GDM1 (cell line): Measurements from ENCODE around the gene ZNF608.

Experiments used
- DNase-seq: peaks from one replicate; lab custom pipeline; 2025; lab: John Stamatoyannopoulos, UW

The ZNF608 gene

GRCh38 chr5:124754206-124754927, 7.9 kb upstream of the ZNF608 start:
- no peak for DNase-seq

DNA sequence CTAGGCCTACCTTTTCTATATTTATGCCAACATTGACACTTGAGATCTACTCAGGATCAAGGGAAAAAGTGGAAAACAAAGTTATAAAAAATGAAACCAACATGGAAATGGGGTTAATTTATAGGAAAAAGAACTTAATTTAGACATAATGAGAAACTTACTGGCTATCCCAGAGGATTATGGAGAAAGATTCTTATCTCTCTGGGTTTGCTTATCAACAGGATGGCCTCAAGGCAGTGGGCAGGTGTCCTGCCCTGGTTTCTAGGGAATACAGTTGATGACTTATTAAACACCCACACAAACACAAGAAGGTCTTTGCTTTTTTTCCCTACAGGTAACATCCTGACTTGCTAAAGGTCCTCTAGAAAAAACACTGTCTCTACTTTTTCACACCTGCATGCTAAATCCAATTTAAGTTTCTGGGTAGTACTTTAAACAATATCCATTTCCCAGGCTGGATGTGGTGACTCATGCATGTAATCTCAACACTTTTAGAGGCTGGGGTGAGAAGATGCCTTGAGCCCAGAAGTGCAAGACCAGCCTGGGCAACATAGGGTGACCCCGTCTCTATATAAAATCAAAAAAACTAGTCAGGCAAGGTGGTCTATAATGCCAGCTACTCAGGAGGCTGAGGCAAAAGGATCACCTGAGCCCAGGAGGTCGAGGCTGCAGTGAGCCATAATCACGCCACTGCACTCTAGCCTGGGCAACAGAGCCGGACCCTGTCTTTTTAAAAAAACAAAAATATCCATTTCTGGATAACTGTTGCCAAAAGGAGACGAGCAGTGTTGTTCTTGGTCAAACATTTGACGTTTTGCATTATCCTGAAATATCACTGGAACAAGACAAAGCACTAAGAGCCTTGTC, 6.6 kb upstream of the ZNF608 start:
- DNase-seq, result no peak

DNA sequence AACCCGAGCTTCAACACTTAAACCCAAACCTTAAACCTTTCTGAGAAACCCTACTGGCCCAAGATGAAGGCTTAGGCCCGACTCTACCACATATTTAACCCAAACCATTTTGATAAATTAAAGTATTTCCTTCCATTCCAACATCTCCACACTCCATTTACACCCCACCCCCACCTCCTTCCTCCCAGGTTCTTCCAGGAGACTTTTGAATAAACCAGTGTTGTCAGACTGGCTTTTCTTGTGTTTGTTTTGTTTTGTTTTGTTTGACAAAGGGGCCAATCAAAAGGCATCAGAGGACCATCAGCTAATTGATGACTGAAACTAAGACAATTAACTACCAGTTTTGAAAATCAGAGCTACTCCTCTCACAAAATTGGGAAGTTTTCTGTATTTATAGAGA, 4.6 kb upstream of the ZNF608 start:
- DNase-seq, result no peak

- DNase-seq, result no peak
These were observed 2.5 kb upstream of the ZNF608 start for GRCh38 chr5:124748687-124749594.

GRCh38 chr5:124747791-124748686, 1.6 kb upstream of the ZNF608 start:
- no peak for DNase-seq

DNA sequence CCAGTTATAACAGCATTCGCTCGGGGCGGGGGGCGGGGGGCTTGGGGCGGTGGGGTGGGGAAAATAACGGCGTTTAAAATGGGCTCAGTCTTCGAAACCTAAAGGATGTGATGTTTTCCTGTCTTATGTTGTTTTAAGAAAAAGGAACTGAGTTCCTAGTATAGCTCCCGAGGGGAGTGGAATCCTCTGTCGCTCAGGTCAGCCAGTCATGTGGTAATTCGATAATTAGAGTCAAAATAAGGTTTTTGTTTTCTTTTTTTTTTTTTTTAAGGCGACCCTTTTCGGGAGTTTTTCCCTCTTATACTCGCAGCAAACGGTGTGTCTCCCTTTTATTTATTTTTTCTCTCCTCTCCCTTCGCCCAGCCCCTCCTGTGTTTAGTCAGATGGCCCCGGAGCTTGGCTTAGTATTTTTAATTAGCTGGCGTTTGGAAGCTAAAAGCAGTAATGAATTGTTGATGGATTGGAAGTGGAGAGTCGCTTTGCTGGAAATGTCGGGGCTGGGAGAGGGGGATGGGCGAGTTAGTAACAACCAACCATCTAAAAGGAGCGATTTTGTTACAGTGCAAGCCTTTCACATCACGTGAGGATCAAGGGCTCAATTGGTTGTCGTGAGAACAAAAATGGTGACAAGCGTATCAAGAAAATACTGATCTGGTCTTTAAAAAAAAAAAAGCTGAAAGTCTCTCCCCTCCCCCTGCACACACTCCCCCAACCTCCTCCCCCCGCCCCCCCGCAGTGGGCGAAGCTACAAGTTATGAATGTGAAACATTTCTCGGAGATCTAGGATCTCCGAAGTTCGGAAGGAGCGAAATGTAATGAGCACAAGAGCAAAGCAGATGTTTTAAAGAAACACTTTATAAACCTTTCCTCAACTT, 714 bp upstream of the ZNF608 start:
- no peak for DNase-seq

DNA sequence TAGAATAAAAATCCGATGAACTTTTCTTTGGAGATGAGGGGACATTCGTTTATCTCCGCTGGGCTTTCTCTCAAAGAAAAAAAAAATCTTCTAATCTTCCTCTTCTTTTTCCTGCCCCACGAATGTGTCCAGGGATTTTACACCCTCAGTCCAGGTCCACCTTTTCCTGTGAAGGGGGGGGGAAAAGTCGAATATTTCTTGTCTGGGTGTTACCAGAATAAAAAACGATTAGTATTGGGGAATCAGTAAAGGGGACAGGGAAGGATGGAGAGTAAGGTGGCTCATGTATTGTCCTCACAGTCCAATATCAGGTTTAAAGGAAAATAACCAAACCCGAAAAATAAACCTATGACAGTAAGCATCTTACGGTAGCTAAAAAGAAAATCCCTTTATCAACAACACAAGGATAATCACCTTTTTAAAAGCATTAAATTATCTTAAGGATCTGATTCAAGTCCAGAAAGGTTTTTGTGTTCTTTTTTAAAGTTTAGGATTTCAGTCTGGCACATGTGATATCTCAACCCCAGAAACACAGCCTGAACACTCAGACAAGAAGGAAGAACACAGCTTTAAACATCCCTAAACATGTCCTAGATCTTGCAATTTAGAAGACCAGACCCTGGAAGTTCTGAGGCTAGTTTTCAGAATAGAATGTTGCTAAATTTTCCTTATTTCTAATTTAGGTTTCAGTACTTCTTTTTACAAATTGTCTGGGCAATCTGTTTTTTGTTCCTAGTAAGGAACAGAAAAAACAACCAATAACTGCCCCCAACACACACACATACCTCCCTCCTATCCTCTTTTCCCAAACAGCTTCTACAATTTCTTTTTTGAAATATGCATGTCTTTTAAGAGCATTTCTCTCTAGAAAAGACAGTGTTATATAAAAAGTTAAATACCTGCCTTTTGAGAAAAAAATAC, 1.2 kb downstream of the ZNF608 start:
- no peak for DNase-seq

GRCh38 chr5:124744170-124744971, 2.1 kb downstream of the ZNF608 start:
- no peak for DNase-seq

- no peak for DNase-seq
These were observed 2.8 kb downstream of the ZNF608 start for GRCh38 chr5:124743602-124744169.

- no peak for DNase-seq
These were observed 3.3 kb downstream of the ZNF608 start for GRCh38 chr5:124742983-124743601.

- no peak for DNase-seq
These were observed 3.9 kb downstream of the ZNF608 start for GRCh38 chr5:124742521-124742920.

DNA sequence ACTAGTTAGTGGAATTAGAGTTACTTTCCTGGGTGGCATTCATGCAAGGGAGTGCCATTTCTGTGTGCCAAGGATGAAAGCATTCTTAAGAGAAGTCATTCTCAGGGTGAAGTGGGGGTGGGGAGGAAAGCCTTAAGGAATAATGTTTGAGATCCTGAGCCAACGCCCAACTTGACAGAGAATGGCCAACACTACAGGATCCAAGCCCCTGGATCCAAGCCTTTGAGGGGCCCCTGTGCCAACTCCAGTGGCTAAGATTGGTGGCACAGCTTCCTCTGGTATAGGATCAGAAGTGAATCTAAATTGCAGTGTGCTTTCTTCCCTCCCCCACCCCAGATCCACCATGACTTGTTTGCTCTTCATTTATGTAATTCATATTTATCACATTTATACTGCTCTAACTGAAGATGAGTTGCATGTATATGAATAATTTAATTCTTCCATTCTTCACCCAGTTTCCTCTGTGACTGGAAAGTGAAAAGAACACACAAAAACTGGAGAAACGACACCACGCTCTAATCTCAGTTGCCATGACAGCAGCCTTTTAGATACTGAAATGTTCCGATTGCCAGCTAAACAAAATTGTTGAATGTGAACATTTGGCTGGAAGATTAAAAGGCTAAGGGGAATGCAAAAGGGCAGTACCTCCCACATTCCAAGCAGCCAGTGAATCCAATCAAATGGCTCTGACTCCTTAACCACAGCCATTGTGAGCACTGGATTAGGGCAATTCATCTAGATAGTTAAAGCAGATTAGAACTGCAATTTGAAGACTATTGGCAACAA, 4.5 kb downstream of the ZNF608 start:
- DNase-seq, result no peak

DNA sequence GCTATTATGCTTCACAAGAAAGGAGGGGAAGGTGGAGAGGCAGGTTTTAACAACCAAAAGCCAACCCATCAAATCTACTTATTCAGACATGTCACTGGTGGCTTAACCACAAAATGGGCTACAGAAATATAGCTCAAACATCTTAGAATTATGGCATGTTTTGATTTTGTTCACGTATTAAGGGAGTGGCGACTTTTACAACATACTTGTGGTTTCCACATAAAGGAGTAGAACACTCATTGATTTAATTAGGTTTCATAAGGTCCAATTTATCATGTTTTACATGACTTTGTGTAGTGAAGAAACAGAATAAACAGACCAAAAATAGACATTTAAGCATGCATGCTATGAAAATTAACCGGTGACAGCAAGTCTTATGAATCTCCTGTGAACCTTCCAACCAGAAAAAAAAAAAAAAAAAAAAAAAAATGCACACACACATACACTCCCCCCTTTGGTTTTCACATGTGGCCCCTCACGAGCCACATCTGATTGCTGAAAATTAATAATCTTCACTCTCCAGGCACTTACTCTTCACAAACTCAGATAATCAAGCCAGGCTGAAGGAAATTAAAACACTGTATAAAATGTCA, 5.4 kb downstream of the ZNF608 start:
- DNase-seq, result no peak

DNA sequence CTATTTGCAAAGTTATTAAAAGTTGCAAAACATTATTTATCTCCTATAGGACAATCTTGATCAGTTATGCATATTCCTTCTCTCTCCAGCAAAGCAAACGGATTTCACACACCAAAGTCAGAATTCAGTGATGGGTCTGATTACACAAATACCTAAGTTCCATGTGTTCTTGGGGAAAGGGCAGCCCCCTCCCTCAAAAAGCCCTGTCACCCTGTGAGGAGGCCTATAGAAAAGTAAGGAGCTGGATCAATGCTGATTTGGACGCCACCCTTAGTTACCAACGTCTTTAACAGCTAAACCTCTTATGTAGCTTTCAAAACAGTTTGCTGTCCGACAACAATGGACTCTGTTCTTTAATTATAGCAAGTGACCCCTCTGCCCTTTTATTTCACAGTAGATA, 6.4 kb downstream of the ZNF608 start:
- no peak for DNase-seq

- DNase-seq, result no peak
These were observed 6.8 kb downstream of the ZNF608 start for GRCh38 chr5:124739634-124740025.
